Stimulated activated CD8-positive, alpha-beta memory T cell treated with anti-CD3 and anti-CD28 coated beads, Interleukin-7, amount 100 ng/mL, for 48 hours (primary cell): ENCODE results near the gene ZNF670.
"Not testable (repeated sequence)": the region's sequence is repeated elsewhere in the genome, so short reads cannot be mapped to it uniquely, and the experiment has no call there.

ENCODE experiments used
- DNase-seq, 2 donors: peaks; one replicate each; pipeline ENCODE4 v3.0.0-alpha.2; 2020; ENCODE audit warnings: low read depth in 1 of 2; ENCODE audit errors: extremely low read depth in 1 of 2

ZNF670 gene

GRCh38 chr1:247047702-247048101 is 30.9 kb downstream of the ZNF670 start:
- DNase-seq = no peak

GRCh38 chr1:247047260-247047659 is 31.4 kb downstream of the ZNF670 start:
- no peak for DNase-seq

- no peak for DNase-seq
Measured at GRCh38 chr1:247043406-247043805, 35.2 kb downstream of the ZNF670 start.

- no peak for DNase-seq
Measured at GRCh38 chr1:247037511-247038320, 40.9 kb downstream of the ZNF670 start.

- DNase-seq = not testable (repeated sequence)
Measured at GRCh38 chr1:247032306-247032705, 46.3 kb downstream of the ZNF670 start.
